Muscle layer of duodenum (tissue), 2 donors: ENCODE measurements around the gene FCRL1.

Experiments used
- H3K27ac ChIP-seq: one replicate; pipeline ENCODE4 v1.7.0; 2013; ENCODE audit warnings: mild to moderate bottlenecking, low read length
- H3K27me3 ChIP-seq: one replicate; pipeline ENCODE4 v1.7.0; 2013; ENCODE audit warnings: low read depth, mild to moderate bottlenecking, control low read depth, low read length
- H3K36me3 ChIP-seq, 2 donors: one replicate each; pipeline ENCODE4 v1.7.0; 2013; ENCODE audit warnings: low read length in 2 of 2, control low read depth in 1 of 2, mild to moderate bottlenecking in 1 of 2; ENCODE audit not compliant: insufficient read depth in 2 of 2, control insufficient read depth in 1 of 2
- H3K4me1 ChIP-seq, 2 donors: one replicate each; pipeline ENCODE4 v1.7.0; 2013; ENCODE audit warnings: low read length in 2 of 2, mild to moderate bottlenecking in 2 of 2, control low read depth in 1 of 2, moderate library complexity in 1 of 2; ENCODE audit not compliant: insufficient read depth in 2 of 2, control insufficient read depth in 1 of 2
- H3K4me3 ChIP-seq, 2 donors: one replicate each; pipeline ENCODE4 v1.7.0; 2013; ENCODE audit warnings: low read length in 2 of 2, low read depth in 1 of 2, mild to moderate bottlenecking in 1 of 2
- H3K9me3 ChIP-seq, 2 donors: one replicate each; pipeline ENCODE4 v1.7.0; 2013; ENCODE audit warnings: low read length in 2 of 2, control low read depth in 1 of 2, mild to moderate bottlenecking in 1 of 2; ENCODE audit not compliant: control insufficient read depth in 1 of 2
- donor health status: healthy.

Gene FCRL1

DNA sequence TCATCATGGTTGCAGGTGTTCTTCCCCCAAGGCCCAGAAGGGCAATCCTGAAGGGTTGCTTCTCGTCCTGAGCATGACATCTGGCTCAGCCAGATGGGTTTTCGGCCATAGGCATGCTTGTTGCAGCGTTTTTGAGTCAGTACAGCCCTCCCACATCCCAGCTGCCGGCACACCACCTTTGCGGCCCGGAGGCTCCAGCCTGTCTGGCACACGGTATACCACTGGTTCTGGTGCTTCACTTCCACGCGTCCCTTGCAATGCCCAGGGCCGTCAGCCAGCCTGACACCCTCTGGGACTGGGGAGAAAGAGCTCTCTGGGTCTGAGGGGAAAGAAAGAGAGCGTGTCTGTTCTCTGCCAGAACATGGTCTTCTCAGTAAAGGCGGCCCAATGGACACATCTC, 14.5 kb upstream of the FCRL1 start:
- H3K9me3 ChIP-seq: no peaks in the 10 kb centered on the region
- no peaks in the 10 kb centered on the region for H3K36me3 ChIP-seq
- H3K27ac ChIP-seq: no peak overlapping the region
- H3K27me3 ChIP-seq: no peaks in the 10 kb centered on the region
- no peak overlapping the region for H3K4me3 ChIP-seq
- H3K4me1 ChIP-seq: no peaks in the 10 kb centered on the region

DNA sequence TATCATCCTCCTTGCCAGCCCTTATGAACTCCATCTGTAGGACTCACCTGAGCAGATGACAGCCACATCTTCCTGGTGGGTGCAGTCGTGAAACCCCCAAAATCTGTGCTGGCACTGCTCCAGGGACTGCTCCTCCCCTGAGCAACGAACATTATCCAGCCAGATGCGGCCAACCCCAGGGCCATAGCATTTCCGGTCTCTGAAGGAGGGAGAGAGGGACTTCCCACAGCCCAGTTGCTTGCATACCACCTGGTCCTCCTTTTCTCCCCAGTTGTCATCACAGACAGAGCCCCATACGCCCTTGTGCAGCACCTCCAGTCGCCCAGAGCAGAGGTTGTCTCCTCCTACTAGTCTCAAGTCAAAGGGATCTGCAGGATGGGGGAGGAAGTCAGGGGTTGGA, 13.2 kb upstream of the FCRL1 start:
- H3K27me3 ChIP-seq: no peaks in the 10 kb centered on the region
- no peak overlapping the region for H3K27ac ChIP-seq
- H3K9me3 ChIP-seq: no peaks in the 10 kb centered on the region
- no peaks in the 10 kb centered on the region for H3K4me1 ChIP-seq
- H3K4me3 ChIP-seq: no peak overlapping the region
- H3K36me3 ChIP-seq: no peaks in the 10 kb centered on the region

DNA sequence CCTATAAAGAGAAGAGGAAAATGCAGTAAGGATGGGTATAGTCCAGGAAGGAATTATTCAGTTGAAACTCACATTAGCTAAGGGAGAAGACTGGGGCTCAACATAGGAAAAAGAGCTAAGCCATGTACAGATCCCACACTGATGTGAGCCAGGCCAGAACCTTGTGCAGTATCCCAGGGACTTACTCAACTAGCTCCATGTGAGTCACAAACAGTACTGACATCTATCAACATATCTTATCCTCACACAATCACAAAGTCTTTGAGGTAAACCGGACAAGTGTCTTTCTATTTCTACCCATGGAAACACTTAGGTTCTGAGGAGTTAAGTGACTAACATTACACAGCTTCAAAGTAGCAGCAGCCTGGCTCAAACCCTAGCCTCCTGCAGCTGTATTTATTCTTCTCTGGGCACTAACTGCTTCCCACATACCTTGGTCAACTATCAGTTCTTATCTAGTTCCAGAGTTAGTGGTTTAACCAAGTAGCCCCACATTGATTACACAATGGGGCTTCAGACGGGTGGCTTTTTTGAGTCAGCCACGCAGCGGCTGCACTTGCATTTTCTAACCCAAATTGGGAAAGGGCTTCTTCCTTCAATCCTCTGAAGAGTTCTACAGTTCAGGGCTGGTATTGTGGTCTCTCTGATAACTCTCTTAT, 12.2 kb upstream of the FCRL1 start:
- Histone ChIP-seq H3K27me3 (no peaks in the 10 kb centered on the region), H3K27ac (no peak overlapping the region), H3K4me3 (no peak overlapping the region), H3K9me3 (no peaks in the 10 kb centered on the region), H3K36me3 (no peaks in the 10 kb centered on the region), H3K4me1 (no peaks in the 10 kb centered on the region)

DNA sequence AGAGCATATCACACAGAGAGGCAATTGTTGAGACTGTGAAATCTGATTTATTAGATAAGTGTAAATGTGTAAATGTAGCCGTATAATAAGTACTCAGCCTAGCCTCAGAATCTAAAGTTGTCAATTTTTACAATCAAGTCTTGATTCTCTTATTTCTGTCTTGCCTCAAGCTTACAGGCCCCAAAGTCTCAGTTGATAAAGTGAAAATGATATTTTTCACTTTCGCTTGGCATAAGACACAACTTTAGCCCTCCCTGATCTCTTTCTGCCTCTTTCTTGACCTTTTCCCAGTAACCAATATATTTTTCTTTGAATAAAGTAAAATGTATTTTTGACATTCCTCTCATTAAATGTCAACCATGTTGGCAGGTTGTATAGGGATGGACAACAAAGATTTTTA, 11.0 kb upstream of the FCRL1 start:
- H3K27ac ChIP-seq: no peak overlapping the region
- no peaks in the 10 kb centered on the region for H3K27me3 ChIP-seq
- no peaks in the 10 kb centered on the region for H3K4me1 ChIP-seq
- no peak overlapping the region for H3K4me3 ChIP-seq
- no peaks in the 10 kb centered on the region for H3K36me3 ChIP-seq
- no peaks in the 10 kb centered on the region for H3K9me3 ChIP-seq

DNA sequence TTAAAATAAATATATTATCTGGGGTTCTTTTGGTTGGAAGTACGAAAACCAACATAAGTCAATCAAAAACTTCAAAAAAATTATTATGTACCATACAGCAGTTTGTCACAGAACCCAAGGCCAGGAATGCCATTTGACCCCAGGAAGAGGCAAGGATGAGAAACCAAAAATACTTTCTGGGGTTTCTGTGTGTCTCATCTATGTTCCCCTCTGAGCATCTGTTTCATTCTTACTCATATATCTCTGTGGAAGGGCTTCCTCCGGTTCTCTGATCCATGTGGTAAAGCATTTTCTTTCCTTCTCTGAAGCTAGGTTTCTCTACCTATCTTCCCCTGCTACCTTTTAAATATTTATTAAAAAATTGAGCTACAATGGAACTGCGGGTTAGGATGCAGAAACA, 9.8 kb upstream of the FCRL1 start:
- Histone ChIP-seq H3K36me3 (no peaks in the 10 kb centered on the region), H3K4me1 (no peaks in the 10 kb centered on the region), H3K4me3 (no peak overlapping the region), H3K27ac (no peak overlapping the region), H3K9me3 (no peaks in the 10 kb centered on the region), H3K27me3 (no peaks in the 10 kb centered on the region)

DNA sequence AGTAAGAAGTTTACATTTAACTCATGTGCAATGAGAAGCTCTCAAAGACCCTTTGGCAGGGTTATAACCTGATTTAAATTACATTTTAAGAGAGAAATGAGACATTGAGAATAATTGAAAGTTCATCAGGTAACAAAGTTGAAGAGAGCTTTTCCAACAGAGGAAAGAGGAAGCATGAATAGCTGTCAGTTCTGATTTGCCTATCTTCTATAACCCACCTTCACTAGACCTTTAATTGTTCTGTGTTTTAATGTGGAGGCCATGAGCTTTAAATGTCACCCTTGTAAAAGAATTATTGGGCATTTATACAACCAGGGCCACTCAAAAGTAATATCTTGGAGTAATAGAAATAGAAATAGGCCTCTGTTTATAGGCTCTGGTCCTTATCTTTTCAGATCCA, 9.3 kb upstream of the FCRL1 start:
- H3K9me3 ChIP-seq: no peaks in the 10 kb centered on the region
- no peaks in the 10 kb centered on the region for H3K27me3 ChIP-seq
- no peaks in the 10 kb centered on the region for H3K4me1 ChIP-seq
- no peak overlapping the region for H3K4me3 ChIP-seq
- no peak overlapping the region for H3K27ac ChIP-seq
- no peaks in the 10 kb centered on the region for H3K36me3 ChIP-seq

DNA sequence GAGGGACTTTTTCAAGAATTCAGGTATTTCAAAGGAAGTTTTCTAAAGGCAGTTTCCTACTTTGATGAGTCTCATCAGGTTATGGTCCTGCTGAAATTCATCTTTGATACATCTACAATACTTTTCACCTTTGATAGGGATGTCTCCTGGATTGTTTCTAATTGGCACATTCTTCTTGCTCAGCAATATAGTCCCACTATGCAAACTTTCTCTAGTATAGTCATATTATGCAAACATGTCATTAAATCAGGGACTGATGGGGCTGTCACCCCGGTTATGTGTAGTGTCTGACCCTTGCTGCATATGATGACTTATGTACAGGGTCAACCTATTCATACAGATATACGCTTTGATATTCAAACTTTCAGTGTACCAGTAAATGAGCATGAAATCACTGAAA, 379 bp upstream of the FCRL1 start:
- Histone ChIP-seq H3K36me3 (no peaks in the 10 kb centered on the region), H3K27ac (no peak overlapping the region), H3K27me3 (no peaks in the 10 kb centered on the region), H3K4me3 (no peak overlapping the region), H3K4me1 (no peaks in the 10 kb centered on the region), H3K9me3 (no peaks in the 10 kb centered on the region)

DNA sequence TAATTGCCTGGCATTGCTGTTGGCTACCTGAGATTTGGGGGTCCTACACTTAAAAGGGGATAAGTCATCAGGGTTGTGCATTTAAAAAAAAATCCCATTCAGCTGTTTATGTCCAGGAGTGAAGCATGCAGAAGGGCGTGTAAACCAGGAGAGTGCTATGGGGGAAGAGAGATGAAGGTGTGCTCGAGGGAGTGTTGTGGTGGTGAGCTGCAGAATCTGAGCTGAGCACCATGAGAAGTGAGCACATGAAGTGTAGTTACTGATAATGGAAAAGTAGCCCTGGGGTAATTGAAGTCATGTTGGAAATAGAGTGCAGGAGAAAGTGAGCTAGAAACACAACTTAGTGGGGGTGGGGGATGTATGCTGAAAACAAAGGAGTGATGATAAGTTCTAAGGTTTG, 705 bp downstream of the FCRL1 start:
- Histone ChIP-seq H3K4me3 (no peak overlapping the region), H3K36me3 (no peaks in the 10 kb centered on the region), H3K27ac (no peak overlapping the region), H3K4me1 (no peaks in the 10 kb centered on the region), H3K9me3 (no peaks in the 10 kb centered on the region), H3K27me3 (no peaks in the 10 kb centered on the region)

DNA sequence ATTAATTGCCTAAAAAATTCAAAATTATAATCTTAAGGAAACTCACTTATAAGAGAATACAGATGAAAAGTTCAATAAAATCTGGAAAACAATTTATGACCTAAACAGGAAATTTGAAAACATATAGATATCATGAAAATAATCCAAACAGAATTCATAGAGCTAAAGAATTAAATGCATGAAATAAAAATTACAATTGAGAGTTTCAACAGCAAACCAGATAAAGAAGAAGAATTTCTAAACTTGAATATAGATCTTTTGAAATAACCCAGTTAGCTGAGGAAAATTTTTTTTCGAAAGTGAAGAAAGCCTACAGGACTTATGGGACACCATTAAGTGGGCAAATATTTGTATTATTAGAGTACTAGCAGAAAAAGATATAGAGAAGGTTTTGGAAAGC, 6.7 kb downstream of the FCRL1 start:
- H3K9me3 ChIP-seq: peaks cover 0 to 21% of the 10 kb centered on the region in 2 donors
- no peaks in the 10 kb centered on the region for H3K36me3 ChIP-seq
- H3K27me3 ChIP-seq: no peaks in the 10 kb centered on the region
- H3K27ac ChIP-seq: no peak overlapping the region
- no peak overlapping the region for H3K4me3 ChIP-seq
- H3K4me1 ChIP-seq: no peaks in the 10 kb centered on the region

DNA sequence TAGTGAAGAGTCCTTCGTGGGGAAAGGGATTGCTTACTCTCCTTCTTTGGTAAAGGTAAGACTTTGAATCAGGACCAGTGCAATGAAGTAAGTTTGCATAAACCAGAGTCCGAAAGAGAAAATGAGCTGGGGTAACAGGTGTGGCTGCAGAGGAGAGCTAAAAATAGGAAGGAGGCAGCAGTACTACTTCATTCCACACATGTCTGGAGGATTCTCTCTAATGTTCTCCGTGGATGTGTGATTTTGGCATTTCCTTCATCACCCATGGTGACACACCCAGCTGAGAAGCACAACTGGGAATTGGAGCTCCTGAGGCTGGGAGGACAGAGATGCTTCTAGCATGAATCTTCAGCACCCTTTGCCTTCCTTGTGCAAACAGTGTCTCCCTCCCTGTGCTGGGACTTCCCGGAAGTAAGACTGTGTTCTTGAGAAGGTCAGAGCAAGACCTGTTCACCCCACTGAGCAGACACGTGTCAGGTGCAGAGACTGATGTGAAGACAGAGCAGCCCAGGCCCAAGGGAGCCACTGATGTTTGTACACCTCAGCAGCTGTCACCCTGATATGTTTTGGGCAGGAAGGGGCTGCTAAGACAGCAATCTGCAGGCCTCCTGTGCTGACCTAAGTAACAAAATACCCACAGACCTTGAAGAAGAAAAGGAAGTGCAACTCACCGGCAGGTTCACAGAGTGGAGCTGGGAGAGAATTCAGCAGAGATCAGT, 13.3 kb downstream of the FCRL1 start:
- Histone ChIP-seq H3K4me1 (no peaks in the 10 kb centered on the region), H3K9me3 (peaks cover 0 to 2% of the 10 kb centered on the region in 2 donors), H3K4me3 (no peak overlapping the region), H3K36me3 (no peaks in the 10 kb centered on the region), H3K27ac (no peak overlapping the region), H3K27me3 (no peaks in the 10 kb centered on the region)

DNA sequence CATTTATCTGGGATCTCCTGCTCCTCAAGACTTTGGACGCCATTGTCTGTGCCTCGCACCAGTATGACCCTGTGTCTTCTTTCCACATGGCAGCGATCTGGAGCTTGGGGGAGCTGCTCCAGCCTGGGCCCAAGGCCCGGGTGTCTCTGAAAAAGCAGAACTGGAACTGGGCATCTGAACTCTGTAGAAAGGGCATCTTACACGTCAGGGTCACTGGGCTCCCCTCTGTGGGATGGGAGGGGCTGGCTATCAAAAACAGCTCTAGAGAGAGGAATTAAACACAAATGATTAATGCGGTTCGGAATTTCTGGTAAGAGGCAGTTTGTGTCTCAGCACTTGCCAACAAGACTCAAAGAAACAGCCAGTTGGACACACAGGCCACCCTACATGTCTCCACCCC, 16.1 kb downstream of the FCRL1 start:
- Histone ChIP-seq H3K27me3 (no peaks in the 10 kb centered on the region), H3K9me3 (no peaks in the 10 kb centered on the region)

DNA sequence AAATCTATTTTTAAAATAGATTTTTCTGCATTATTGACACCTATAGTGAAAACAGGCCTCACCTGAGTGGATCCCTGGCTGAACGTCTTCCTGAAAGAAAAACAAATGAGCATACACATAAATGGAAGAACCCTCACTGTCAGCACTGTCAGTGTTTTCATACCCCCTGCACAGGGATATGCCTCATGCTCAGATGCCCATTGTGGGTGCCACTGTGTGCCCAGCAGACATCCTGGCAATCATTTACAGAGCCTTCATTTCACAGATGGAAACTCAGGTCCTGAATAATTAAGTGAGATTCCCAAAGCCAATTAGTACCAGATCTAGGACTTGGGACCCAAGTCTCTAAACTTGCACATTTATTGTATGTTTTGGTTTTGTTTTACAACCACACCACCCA, 19.9 kb downstream of the FCRL1 start:
- H3K27me3 ChIP-seq: no peaks in the 10 kb centered on the region
- no peaks in the 10 kb centered on the region for H3K4me1 ChIP-seq
- H3K27ac ChIP-seq: no peak overlapping the region
- H3K36me3 ChIP-seq: no peaks in the 10 kb centered on the region
- no peaks in the 10 kb centered on the region for H3K9me3 ChIP-seq
- no peak overlapping the region for H3K4me3 ChIP-seq

More for the DNA sequence above, 16.1 kb downstream of the FCRL1 start:
- Histone ChIP-seq H3K4me1 (no peaks in the 10 kb centered on the region), H3K36me3 (no peaks in the 10 kb centered on the region), H3K27ac (no peak overlapping the region), H3K4me3 (no peak overlapping the region)
